Panc1 (cell line): ENCODE data around the gene PHETA2. TPM values are rescaled to one million over a fixed set of nuclear protein-coding genes. Genes with fewer than 3 reads are reported as not detected.

Source experiments
- ATAC-seq: fragments of 200-7000 bp; cut with Tn5 transposase; 2 replicates; pipeline ENCODE4 v1.9.1; 2020; ENCODE audit warnings: mild to moderate bottlenecking, moderate library complexity
- BruUV-seq: library from RNA; stranded (reverse); fragments of 400-500 nt; replicated peaks from 2 replicates; lab custom pipeline; 2021; lab: Mats Ljungman, UMichigan
- CTCF ChIA-PET: fragments of 300-600 bp; sonication (Branson Sonifier 250); formaldehyde crosslinking; loops from one replicate; lab custom pipeline; 2022; ENCODE audit warnings: antibody characterized with exemption; lab: Charles Lee
- POLR2A ChIA-PET: fragments of 300-600 bp; sonication (Branson Sonifier 250); formaldehyde crosslinking; loops from one replicate; lab custom pipeline; 2022; ENCODE audit warnings: antibody characterized with exemption; lab: Charles Lee
- DNase-seq: peaks from one replicate; pipeline ENCODE4 v3.0.0-alpha.2; 2010; ENCODE audit warnings: low read depth, low spot score
- H3K27ac ChIP-seq: 2 replicates; pipeline ENCODE4 v1.5.1; 2011; ENCODE audit warnings: mild to moderate bottlenecking, low read length, inconsistent platforms
- H3K27me3 ChIP-seq: fragments of 200-500 bp; sonication (Bioruptor generic); 2 replicates; pipeline ENCODE4 v1.6.0; 2014; ENCODE audit warnings: low read length, inconsistent platforms; ENCODE audit not compliant: control insufficient read depth, insufficient read depth
- H3K36me3 ChIP-seq: fragments of 200-500 bp; sonication (Bioruptor generic); 2 replicates; pipeline ENCODE4 v1.5.1; 2014; ENCODE audit warnings: inconsistent platforms, mild to moderate bottlenecking, low read length, moderate library complexity; ENCODE audit not compliant: control insufficient read depth, insufficient read depth
- H3K4me1 ChIP-seq: 2 replicates; pipeline ENCODE4 v1.5.1; 2011; ENCODE audit warnings: inconsistent platforms, mild to moderate bottlenecking, low read length, moderate library complexity; ENCODE audit not compliant: control insufficient read depth, insufficient read depth
- H3K4me3 ChIP-seq, 2 experiments: 2 replicates each; pipeline ENCODE4 v1.5.1; 2011 to 2012; ENCODE audit warnings: low read depth in 2 of 2, low read length in 2 of 2, mild to moderate bottlenecking in 2 of 2, inconsistent platforms in 1 of 2, moderate library complexity in 1 of 2
- H3K9me3 ChIP-seq: fragments of 200-500 bp; sonication (Bioruptor generic); 2 replicates; pipeline ENCODE4 v1.5.1; 2014; ENCODE audit warnings: low read depth, mild to moderate bottlenecking, inconsistent platforms, low read length, moderate library complexity; ENCODE audit not compliant: control insufficient read depth, insufficient read depth
- POLR2AphosphoS5 ChIP-seq: IDR thresholded peaks from 2 replicates; pipeline ENCODE4 v1.6.1; 2012; ENCODE audit warnings: mild to moderate bottlenecking, low read depth, low read length, moderate library complexity
- SIN3A ChIP-seq: IDR thresholded peaks from 2 replicates; pipeline ENCODE4 v1.6.1; 2012; ENCODE audit warnings: low read depth, mild to moderate bottlenecking, low read length, moderate library complexity, borderline replicate concordance; ENCODE audit not compliant: insufficient read depth
- TCF7L2 ChIP-seq: IDR thresholded peaks from 2 replicates; pipeline ENCODE4 v1.6.1; 2011; ENCODE audit warnings: mild to moderate bottlenecking, low read depth, low read length, inconsistent platforms
- in situ Hi-C: cut with HindIII; loops from 2 replicates; pipeline ENCODE4 v1.10.0; 2016; ENCODE audit warnings: low sequenced_read_pairs, low pct_unique_long_range_greater_than_20kb
- intact Hi-C: fragments of 100-400 bp; cut with micrococcal nuclease; formaldehyde crosslinking; loops from one replicate; pipeline ENCODE4 v1.10.0; 2022; ENCODE audit not compliant: unreplicated experiment
- total RNA-seq: library from RNA; stranded (reverse); gene quantifications from one replicate; pipeline ENCODE4 v1.2.1, GENCODE V29; 2021; ENCODE audit not compliant: unreplicated experiment
- TF ChIP-seq, protein P1 (sequence below): fragments of 450-650 bp; IDR thresholded peaks from 2 replicates; pipeline ENCODE4 v1.5.1; 2017; ENCODE audit warnings: mild to moderate bottlenecking
- TF ChIP-seq, protein P2 (sequence below), 2 experiments: IDR thresholded peaks; 2 replicates each; pipeline ENCODE4 v1.6.1; 2011 to 2012; ENCODE audit warnings: low read depth in 2 of 2, control low read depth in 1 of 2, low read length in 1 of 2, mild to moderate bottlenecking in 1 of 2, moderate library complexity in 1 of 2; ENCODE audit not compliant: insufficient read depth in 1 of 2

Gene PHETA2
- total RNA-seq, 1 experiment from 2014 or later: 1.3 TPM

DNA sequence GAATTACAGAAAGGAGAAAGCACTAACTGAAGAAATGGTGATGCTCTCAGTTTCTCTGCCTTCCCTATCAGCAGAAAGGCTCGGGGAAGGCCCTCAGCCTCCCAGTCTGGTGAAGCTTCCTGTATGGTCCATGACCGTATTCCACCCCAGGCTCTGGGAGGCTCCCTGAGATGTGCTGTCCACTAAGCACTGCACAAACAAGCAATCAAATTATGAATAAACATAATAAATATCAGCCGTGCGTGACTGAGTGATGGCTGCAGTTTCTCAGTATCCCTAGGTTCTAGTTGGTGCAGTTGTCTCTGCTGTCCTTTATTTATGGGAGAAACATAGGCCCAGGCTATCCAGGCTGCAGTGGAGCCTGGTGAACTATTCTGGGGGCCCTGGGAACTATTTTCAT, 9.1 kb downstream of the PHETA2 start:
- no peak for ATAC-seq
- DNase-seq: no peak
- H3K4me3 ChIP-seq: no peak overlapping the region
- CTCF ChIA-PET: no interaction called here
- peaks cover 3% of the 10 kb centered on the region for H3K36me3 ChIP-seq
- no peaks in the 10 kb centered on the region for H3K9me3 ChIP-seq
- intact Hi-C loops: no loop called here
- no peaks in the 10 kb centered on the region for H3K27me3 ChIP-seq
- in situ Hi-C loops: no loop called here
- POLR2A ChIA-PET: no interaction called here
- TF ChIP-seq, protein P1, sequence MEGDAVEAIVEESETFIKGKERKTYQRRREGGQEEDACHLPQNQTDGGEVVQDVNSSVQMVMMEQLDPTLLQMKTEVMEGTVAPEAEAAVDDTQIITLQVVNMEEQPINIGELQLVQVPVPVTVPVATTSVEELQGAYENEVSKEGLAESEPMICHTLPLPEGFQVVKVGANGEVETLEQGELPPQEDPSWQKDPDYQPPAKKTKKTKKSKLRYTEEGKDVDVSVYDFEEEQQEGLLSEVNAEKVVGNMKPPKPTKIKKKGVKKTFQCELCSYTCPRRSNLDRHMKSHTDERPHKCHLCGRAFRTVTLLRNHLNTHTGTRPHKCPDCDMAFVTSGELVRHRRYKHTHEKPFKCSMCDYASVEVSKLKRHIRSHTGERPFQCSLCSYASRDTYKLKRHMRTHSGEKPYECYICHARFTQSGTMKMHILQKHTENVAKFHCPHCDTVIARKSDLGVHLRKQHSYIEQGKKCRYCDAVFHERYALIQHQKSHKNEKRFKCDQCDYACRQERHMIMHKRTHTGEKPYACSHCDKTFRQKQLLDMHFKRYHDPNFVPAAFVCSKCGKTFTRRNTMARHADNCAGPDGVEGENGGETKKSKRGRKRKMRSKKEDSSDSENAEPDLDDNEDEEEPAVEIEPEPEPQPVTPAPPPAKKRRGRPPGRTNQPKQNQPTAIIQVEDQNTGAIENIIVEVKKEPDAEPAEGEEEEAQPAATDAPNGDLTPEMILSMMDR: no peak
- TF ChIP-seq, protein P2, sequence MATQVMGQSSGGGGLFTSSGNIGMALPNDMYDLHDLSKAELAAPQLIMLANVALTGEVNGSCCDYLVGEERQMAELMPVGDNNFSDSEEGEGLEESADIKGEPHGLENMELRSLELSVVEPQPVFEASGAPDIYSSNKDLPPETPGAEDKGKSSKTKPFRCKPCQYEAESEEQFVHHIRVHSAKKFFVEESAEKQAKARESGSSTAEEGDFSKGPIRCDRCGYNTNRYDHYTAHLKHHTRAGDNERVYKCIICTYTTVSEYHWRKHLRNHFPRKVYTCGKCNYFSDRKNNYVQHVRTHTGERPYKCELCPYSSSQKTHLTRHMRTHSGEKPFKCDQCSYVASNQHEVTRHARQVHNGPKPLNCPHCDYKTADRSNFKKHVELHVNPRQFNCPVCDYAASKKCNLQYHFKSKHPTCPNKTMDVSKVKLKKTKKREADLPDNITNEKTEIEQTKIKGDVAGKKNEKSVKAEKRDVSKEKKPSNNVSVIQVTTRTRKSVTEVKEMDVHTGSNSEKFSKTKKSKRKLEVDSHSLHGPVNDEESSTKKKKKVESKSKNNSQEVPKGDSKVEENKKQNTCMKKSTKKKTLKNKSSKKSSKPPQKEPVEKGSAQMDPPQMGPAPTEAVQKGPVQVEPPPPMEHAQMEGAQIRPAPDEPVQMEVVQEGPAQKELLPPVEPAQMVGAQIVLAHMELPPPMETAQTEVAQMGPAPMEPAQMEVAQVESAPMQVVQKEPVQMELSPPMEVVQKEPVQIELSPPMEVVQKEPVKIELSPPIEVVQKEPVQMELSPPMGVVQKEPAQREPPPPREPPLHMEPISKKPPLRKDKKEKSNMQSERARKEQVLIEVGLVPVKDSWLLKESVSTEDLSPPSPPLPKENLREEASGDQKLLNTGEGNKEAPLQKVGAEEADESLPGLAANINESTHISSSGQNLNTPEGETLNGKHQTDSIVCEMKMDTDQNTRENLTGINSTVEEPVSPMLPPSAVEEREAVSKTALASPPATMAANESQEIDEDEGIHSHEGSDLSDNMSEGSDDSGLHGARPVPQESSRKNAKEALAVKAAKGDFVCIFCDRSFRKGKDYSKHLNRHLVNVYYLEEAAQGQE (IDR thresholded peaks at IDR 0.05; ENCODE audit: insufficient read depth in 1 of 2, low read depth in 2 of 2, low read length in 1 of 2): no peak
- TF ChIP-seq POLR2AphosphoS5: no peak
- no peak for TF ChIP-seq TCF7L2
- no peak for TF ChIP-seq SIN3A
- H3K27ac ChIP-seq: no peak overlapping the region
- H3K4me1 ChIP-seq: peaks cover 13% of the 10 kb centered on the region
- BruUV-seq: no TSS peak

DNA sequence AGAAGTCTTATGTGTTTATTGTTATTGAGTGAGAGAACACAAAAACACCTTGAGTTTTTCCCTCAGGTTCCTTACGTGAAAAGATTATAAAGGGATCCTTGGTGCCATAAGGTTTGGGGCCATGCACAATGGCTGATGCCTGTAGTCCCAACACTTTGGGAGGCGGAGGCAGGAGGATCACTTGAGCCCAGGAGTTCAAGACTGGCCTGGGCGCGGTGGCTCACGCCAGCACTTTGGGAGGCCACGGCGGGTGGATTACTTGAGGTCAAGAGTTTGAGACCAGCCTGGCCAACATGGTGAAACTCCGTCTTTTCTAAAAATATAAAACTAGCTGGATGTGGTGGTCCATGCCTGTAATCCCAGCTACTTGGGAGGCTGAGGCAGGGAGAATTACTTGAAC, 10.8 kb downstream of the PHETA2 start:
- no peak for TF ChIP-seq POLR2AphosphoS5
- no peak for TF ChIP-seq SIN3A
- TF ChIP-seq, protein P1: no peak
- no peak for TF ChIP-seq TCF7L2
- TF ChIP-seq, protein P2 (IDR thresholded peaks at IDR 0.05; ENCODE audit: insufficient read depth in 1 of 2, low read depth in 2 of 2, low read length in 1 of 2): no peak
- ChIA-PET POLR2A (no interaction called here), CTCF (interaction anchor here (0.6 kb wide), 1 partner anchor 16 kb away, joined by 9 read pairs; no protein-coding TSS in a partner anchor)
- Histone ChIP-seq H3K9me3 (no peaks in the 10 kb centered on the region), H3K36me3 (peaks cover 3% of the 10 kb centered on the region), H3K27me3 (no peaks in the 10 kb centered on the region), H3K27ac (no peak overlapping the region), H3K4me3 (no peak overlapping the region), H3K4me1 (peaks cover 8% of the 10 kb centered on the region; the same call in 1 of the 2 replicates)
- no TSS peak for BruUV-seq
- in situ Hi-C loops: no loop called here
- intact Hi-C loops: no loop called here
- DNase-seq: no peak
- no peak for ATAC-seq
